MCF 10A (cell line): ENCODE measurements around the gene THRB. TPM values are rescaled to one million over a fixed set of nuclear protein-coding genes. Genes with fewer than 3 reads are reported as not detected.

Experiments
- BruUV-seq: library from RNA; stranded (reverse); fragments of 400-500 nt; replicated peaks from 2 replicates; lab custom pipeline; 2021; lab: Mats Ljungman, UMichigan
- CTCF ChIA-PET: fragments of 300-600 bp; sonication (Branson Sonifier 250); formaldehyde crosslinking; extraction: SDS; loops from one replicate; lab custom pipeline; 2021; ENCODE audit warnings: antibody characterized with exemption, inconsistent platforms; lab: Yijun Ruan, JAX
- POLR2A ChIA-PET: fragments of 300-600, 350-650 bp; sonication (Branson Sonifier 250); formaldehyde crosslinking; extraction: SDS; loops from one replicate; lab custom pipeline; 2020; ENCODE audit warnings: antibody characterized with exemption, inconsistent platforms; lab: Yijun Ruan, JAX
- DNase-seq: peaks from one replicate; pipeline ENCODE4 v3.0.0-alpha.2; 2018; ENCODE audit not compliant: unreplicated experiment
- H3K27ac Mint-ChIP-seq: one replicate; pipeline ENCODE4 v1.8.0; 2022; ENCODE audit warnings: mild to moderate bottlenecking, low read depth, mixed read lengths; ENCODE audit not compliant: unreplicated experiment
- H3K27me3 Mint-ChIP-seq: one replicate; pipeline ENCODE4 v1.8.0; 2022; ENCODE audit warnings: mixed read lengths; ENCODE audit not compliant: insufficient read depth, unreplicated experiment
- H3K36me3 Mint-ChIP-seq: one replicate; pipeline ENCODE4 v1.8.0; 2022; ENCODE audit warnings: mild to moderate bottlenecking, moderate library complexity, mixed read lengths; ENCODE audit not compliant: insufficient read depth, unreplicated experiment
- H3K4me1 Mint-ChIP-seq: one replicate; pipeline ENCODE4 v1.8.0; 2022; ENCODE audit warnings: mixed read lengths; ENCODE audit not compliant: insufficient read depth, unreplicated experiment
- H3K4me3 Mint-ChIP-seq: one replicate; pipeline ENCODE4 v1.8.0; 2022; ENCODE audit warnings: mild to moderate bottlenecking, moderate library complexity, mixed read lengths; ENCODE audit not compliant: unreplicated experiment
- H3K9me3 Mint-ChIP-seq: one replicate; pipeline ENCODE4 v1.8.0; 2022; ENCODE audit warnings: mixed read lengths; ENCODE audit not compliant: unreplicated experiment
- CTCF ChIP-seq: fragments of 200-600 bp; IDR thresholded peaks from one replicate; pipeline ENCODE4 v1.8.0; 2022; ENCODE audit warnings: antibody characterized with exemption, mild to moderate bottlenecking; ENCODE audit not compliant: unreplicated experiment
- intact Hi-C: fragments of 100-400 bp; cut with micrococcal nuclease; formaldehyde crosslinking; loops from 2 replicates; pipeline ENCODE4 v1.14.1; 2022
- total RNA-seq: library from RNA; stranded (reverse); gene quantifications from 2 replicates; pipeline ENCODE4 v1.2.3, GENCODE V29; 2022

THRB gene
- total RNA-seq, 1 experiment from 2014 or later: 4.2 TPM

DNA sequence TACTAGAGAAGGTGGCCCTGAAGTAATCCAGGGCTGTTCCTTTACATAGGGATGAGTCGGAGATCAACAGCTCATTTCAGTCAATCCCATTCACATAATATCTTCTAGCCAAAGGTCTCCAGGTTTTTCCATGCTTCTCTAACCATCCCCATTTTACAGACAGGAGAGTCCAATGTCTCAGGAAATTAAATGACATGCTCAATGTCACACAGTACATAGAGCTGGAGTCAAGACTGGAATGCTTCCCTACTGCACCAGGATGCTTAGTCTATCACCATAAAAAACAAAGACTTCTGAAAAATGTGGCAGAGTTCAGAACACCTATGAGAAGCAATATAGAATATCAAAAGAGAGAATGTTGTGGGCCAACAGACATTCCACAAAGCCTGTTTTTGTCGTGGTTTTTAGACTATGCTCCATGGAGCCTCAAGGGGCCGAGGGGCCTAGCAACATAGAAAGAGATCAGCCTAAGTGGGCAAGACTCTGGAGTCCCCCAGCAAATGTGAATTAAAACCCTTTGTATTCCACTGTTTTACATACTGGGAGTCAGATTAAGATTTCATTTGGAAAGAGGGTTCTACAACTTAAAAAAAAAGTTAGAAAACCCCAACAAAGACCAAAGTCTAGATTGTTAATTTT lies 122.0 kb downstream of the THRB start:
- Mint-ChIP-seq H3K27ac (no peak overlapping the region), H3K36me3 (no peaks in the 10 kb centered on the region), H3K9me3 (no peaks in the 10 kb centered on the region), H3K4me1 (peaks cover 15% of the 10 kb centered on the region), H3K27me3 (no peaks in the 10 kb centered on the region), H3K4me3 (no peak overlapping the region)
- no peak for DNase-seq
- TF ChIP-seq CTCF: no peak
- intact Hi-C loops: no loop called here
- ChIA-PET CTCF (interaction anchor here (1.4 kb wide), 1 partner anchor 10 kb away, joined by 5 read pairs; no protein-coding TSS in a partner anchor), POLR2A (interaction anchor here (0.6 kb wide), 1 partner anchor 119 kb away, joined by 5 read pairs; no protein-coding TSS in a partner anchor)
- no TSS peak for BruUV-seq

DNA sequence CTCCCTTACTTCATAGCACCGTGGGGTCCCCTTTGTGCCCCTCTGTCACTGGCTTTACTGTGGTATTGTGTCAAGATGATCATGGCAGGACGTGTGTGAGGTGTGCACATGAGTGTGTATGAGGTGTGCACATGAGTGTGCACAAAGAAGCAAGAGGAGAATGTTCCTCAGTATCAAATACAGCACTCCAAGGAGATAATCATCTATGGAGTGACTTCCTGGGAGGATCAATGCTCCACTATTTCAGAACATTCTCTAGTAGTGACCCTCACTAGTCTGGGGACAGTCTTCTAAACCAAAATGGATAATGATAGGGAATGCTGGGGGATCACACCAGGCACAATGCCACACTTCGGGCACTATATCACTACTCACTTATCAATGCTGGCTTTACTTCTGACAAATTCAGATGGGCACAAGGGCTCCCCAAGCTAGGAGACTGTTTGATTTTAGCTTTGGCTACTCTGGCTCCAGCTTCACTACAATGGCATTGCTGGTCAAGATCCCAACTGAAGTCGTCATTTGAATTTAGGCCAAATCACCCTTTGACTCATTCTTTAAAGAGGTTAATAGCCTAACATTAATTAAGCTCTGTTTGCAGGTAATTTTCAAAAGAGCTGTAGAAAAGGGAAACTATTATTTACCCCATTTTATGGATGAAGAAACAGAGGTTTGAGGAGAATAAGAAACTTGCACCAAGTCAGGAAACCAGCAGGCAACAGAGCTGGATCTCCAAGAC lies 124.1 kb downstream of the THRB start:
- intact Hi-C loops: no loop called here
- BruUV-seq: no TSS peak
- ChIA-PET POLR2A (no interaction called here), CTCF (interaction anchor here (1.3 kb wide), 1 partner anchor 11 kb away, joined by 3 read pairs; no protein-coding TSS in a partner anchor)
- no peak overlapping the region for H3K27ac Mint-ChIP-seq
- no peaks in the 10 kb centered on the region for H3K36me3 Mint-ChIP-seq
- H3K4me1 Mint-ChIP-seq: no peaks in the 10 kb centered on the region
- H3K4me3 Mint-ChIP-seq: no peak overlapping the region
- TF ChIP-seq CTCF: no peak
- no peaks in the 10 kb centered on the region for H3K27me3 Mint-ChIP-seq
- no peak for DNase-seq
- no peaks in the 10 kb centered on the region for H3K9me3 Mint-ChIP-seq

- Mint-ChIP-seq H3K27ac (no peak overlapping the region), H3K4me3 (no peak overlapping the region), H3K9me3 (no peaks in the 10 kb centered on the region), H3K36me3 (no peaks in the 10 kb centered on the region), H3K27me3 (no peaks in the 10 kb centered on the region), H3K4me1 (peaks cover 12% of the 10 kb centered on the region)
- intact Hi-C loops: loop anchor here (10.0 kb wide), 1 partner anchor 104 kb away; no protein-coding TSS in a partner anchor
- DNase-seq: no peak
- no TSS peak for BruUV-seq
- ChIA-PET POLR2A (no interaction called here), CTCF (no interaction called here)
- TF ChIP-seq CTCF: no peak
Observed at GRCh38 chr3:24368605-24369004, 126.0 kb downstream of the THRB start.

DNA sequence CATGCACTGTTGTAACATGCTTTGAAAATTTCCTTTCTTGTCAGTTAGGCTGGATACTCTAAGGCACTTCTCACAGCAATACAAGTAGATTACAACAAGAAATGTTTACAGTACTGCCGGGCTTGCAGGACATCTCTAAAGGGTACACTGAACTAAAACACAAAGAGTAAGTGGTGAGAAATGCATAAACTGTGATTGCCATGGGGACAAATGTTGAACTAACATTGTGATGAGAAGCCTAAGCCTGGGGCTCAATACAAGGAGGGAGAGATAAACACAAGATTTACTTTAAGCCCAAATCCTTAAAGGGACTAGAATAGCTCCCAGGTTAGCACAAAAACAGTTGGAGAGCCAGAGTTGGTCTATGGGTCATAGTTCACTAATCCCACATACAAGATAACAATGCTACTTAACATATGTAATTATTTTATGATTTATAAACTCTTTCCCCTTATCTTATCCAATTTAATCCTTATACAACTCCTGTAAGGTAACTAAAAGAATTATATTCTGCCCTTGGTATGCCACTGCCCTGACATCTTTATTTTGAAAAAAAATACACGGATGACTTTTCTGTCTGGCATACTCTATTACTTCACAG lies 126.9 kb downstream of the THRB start:
- no peaks in the 10 kb centered on the region for H3K27me3 Mint-ChIP-seq
- intact Hi-C loops: loop anchor here (10.0 kb wide), 1 partner anchor 103 kb away; no protein-coding TSS in a partner anchor
- H3K27ac Mint-ChIP-seq: no peak overlapping the region

More for the DNA sequence above, 126.9 kb downstream of the THRB start:
- no peaks in the 10 kb centered on the region for H3K36me3 Mint-ChIP-seq
- H3K9me3 Mint-ChIP-seq: no peaks in the 10 kb centered on the region
- BruUV-seq: no TSS peak
- no peak overlapping the region for H3K4me3 Mint-ChIP-seq
- POLR2A ChIA-PET: no interaction called here
- no peak for TF ChIP-seq CTCF
- H3K4me1 Mint-ChIP-seq: peaks cover 20% of the 10 kb centered on the region
- CTCF ChIA-PET: no interaction called here
- no peak for DNase-seq
